GM19240 (cell line): ENCODE results near the gene CNTNAP1.
A peak's percentile ranks its signal among the peaks of the same experiment; 100 is the strongest.

Experiments used
- DNase-seq: peaks from one replicate; pipeline ENCODE4 v3.0.0; 2011; ENCODE audit warnings: low spot score; ENCODE audit not compliant: insufficient read length

Gene CNTNAP1

DNA sequence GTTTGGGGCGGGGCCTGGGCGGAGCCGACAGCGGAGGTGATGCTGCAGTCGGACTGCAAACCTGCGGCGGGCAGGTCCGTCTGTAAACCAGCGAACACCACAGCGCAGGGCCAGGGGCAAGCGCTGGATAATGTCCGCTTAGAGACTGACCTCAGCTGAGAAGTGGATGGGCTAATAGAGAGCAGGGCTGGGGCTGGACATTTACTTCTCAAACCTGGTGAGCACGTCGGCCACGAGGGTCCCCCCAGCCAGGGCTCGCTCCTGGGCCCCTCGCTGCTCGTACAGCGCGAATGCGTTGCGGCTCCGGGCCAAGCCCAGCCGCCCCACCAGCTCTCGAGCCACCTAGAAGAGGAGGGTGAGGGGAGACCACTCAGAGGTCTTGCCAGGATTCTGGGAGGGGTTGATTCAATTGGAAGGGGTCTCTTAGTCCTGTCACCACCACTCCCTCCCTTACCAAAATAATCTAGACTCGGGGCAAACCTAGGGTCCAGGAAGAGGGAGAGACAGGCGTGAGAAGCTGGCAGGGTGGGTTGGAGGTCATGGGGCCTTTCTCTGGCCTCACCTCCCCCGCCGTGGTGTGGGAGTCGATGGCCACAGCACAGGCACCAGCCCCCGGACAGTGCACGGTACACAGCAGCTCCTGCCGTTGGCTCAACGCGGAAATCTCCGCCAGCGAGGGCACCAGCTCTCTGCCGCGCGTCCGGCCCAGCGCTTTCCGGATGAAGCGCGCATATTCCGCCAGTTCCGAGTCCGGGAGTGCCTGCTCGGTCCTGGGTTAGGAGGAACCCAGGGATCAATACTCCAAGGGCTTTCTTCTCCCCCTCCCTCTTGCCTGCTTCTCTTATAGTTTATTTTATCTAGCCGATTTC lies 11.3 kb upstream of the CNTNAP1 start:
- DNase-seq, result no peak

DNA sequence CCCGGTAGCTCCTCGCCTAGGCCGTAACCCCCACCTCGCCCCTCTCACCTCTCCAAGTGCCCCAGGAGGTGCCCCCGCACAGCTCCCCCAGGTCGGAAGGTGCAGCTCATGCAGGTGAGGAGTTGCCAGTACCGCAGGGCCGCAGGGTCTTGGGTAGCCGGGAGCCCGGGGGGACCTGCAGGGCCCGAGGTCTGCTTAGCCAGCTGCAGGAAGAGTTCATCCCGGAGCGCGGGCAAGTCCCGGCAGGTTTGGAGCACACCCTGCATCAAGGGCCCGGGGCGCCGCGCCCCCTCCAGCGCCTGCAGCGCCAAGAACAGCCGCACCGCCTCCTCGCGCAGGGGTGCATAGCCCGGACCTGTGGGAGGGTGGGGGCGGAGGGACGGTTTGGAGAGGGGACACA lies 10.3 kb upstream of the CNTNAP1 start:
- no peak for DNase-seq

- DNase-seq, result no peak
These were observed 9.0 kb upstream of the CNTNAP1 start for GRCh38 chr17:42673266-42673884.

DNA sequence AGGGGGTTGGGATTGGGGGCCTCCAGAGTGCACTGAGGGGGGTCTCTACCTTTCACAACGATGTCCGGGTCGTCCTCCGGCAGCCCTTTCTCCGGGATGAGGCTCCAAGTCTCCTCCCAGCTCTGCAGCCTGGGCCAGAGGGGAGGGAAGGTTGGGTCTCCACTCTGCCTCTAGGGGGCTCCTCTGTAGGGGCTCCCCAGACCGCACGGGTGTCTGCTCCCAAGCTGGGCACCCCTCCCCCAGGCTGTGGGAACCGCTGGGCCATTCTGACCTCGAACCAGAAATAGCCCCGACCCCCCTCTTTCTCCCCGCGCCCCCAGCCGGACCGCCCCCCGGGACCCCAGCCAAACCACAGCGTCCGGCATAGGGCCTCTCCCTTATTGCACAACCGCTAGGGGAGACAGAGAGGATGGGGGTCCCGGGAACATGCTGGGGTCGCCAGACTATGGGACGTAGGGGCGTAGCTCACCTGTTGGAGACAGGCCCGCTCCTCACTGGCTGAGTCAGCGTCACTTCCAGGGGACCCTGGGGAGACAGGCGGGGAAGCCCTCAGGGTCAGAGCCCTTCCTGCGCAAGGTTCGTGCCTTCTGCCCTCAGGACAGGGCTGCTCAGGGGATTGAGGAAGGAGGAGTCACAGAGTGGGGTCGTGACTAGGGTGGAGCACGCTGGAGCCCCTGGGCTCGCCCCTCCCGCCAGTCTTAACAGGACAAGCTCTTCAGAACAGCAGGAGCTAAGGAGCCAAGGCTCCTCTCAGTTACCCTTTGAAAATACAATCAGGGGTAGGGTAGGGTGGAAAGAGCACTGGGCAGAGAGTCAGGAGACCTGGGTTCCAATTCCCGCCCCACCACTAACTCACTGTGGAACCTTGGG lies 8.2 kb upstream of the CNTNAP1 start:
- no peak for DNase-seq

- DNase-seq, result no peak
These were observed 7.5 kb upstream of the CNTNAP1 start for GRCh38 chr17:42674755-42675347.

GRCh38 chr17:42675348-42675964 lies 6.9 kb upstream of the CNTNAP1 start:
- no peak for DNase-seq

DNA sequence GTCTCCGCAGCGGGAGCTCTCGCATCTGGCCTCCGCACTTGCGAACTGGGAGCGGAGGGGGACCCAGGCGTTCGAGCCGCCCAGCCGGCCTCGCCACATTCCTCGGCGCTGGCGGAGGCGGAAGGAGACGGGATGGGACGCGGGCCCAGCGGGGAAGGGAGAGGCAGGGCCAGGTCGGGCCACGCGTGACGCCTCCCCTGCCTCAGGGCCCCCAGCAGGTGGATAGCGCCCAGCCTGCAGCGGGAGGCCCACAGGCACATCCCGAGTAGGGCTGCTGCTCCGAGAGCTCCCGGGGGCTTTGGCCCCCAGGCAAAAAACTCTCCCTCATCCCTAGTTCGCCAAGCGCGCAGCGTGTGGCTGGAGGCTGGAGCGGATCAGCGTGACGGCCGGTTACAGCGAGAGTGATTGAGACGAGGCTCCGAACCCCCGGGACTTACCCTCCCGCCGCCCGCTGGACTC lies 6.3 kb upstream of the CNTNAP1 start:
- no peak for DNase-seq

GRCh38 chr17:42676424-42677011 lies 5.8 kb upstream of the CNTNAP1 start, which contains the start of gene PLEKHH3:
PLEKHH3 (minus strand) TSS chr17:42676994; CDS start chr17:42676563, 431 bp downstream.
- no peak for DNase-seq

DNA sequence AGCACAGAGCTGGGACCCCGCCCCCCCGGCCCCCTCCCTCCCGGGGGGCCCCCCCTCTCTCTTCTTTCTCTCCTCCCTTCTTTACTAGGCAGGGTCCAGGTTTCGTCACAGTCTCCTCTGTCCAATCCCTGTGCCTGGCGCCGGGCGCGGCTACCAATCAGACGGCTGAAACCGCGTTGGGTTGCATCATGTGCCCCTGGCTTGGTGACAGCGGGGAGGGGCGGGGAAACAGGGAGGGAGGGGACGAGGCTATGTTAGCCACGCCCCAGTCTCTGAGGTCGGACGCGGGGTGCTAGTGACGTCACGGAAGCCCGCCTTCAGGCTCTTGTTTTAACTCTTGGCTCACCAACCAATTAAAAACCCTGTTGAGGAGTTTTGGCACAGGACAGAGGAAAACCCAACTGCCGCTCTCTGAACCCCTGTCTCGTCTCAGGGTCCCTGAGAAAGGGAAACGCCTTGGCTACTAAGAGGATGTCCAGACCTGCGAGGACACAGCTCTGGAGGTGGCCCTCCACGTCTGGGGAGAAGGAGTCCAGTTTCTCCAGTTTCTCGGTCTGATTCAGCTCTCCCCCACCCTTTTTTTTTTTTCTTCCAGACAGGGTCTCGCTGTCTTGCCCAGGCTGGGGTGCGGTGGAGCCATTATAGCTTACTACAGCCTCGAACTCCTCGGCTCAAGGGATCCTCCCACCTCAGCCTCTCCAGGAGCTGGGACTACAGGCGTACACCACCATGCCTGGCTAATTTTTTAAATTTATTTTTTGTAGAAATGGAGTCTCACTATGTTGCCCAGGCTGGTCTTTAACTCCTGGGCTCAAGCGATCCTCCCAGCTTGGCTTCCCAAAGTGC lies 5.1 kb upstream of the CNTNAP1 start:
- peak; percentile 99 for DNase-seq

- peak; percentile 79 for DNase-seq
These were observed 4.2 kb upstream of the CNTNAP1 start for GRCh38 chr17:42677921-42678781.

DNA sequence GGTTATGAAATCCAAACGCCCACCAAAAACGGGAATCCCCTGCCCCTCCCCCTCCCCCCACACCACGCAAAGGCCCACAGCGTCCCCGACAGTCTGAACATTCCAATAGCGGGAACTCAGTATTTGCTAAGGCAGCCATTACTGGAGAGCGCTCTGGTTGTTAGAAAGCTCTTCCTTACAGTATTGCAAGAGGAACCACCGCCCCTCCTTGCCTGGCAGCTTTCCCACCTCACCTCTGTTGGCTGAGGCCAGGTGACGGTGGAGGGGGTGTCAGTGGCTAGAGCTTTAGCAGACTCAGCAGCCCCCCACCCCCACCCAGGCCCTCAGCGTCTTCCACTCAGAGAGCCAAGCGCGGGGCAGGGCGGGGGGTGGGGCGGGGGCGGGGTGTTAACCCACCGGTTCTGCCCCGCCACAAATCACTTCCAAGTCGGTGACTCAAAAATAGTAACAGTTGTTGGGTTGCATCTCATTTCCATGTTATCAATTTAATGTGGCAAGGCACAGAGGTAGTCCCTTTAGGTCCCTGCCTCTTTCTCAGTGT lies 3.3 kb upstream of the CNTNAP1 start:
- no peak for DNase-seq

- no peak for DNase-seq
These were observed 2.6 kb upstream of the CNTNAP1 start for GRCh38 chr17:42679492-42680330.

- no peak for DNase-seq
These were observed 2.0 kb upstream of the CNTNAP1 start for GRCh38 chr17:42680331-42680808.

DNA sequence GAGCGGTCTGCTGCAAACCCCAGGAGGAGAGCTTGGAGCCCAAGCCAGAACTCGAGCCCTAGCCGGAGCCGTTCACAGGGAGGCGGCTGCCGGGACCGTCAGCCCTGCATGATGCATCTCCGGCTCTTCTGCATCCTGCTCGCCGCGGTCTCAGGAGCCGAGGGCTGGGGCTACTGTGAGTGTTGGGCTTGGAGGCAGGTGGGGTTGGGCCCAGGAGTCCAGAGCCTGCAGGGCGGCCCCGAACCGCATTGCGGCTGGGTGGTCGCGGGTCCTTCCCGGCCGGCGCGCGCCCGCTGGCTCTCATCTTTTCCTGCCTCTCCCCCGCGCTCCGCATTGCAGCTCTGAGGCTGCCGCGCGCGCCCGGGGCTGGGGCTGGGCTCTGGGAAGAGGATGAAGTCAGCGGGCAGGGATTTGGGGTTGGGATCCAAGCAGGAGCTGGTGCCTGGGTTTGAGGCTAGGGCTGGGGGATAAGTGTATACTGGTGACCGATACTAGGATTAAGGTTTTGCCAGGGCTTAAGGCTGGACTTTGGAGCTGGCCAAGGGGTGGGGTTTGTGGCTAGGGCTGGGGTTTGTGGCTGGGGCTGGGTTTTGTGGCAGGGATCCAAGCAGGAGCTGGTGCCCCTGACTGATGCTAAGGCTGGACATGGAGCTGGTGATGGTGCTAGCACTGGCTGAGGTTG lies 532 bp downstream of the CNTNAP1 start:
- DNase-seq, result no peak

- no peak for DNase-seq
These were observed 1.2 kb downstream of the CNTNAP1 start for GRCh38 chr17:42683407-42684034.

- no peak for DNase-seq
These were observed 2.7 kb downstream of the CNTNAP1 start for GRCh38 chr17:42684929-42685556.
